ENCODE results near the gene SAT1. TPM values are rescaled to one million over a fixed set of nuclear protein-coding genes. Genes with fewer than 3 reads are reported as not detected.

The SAT1 gene
- total RNA-seq: 236 TPM

DNA sequence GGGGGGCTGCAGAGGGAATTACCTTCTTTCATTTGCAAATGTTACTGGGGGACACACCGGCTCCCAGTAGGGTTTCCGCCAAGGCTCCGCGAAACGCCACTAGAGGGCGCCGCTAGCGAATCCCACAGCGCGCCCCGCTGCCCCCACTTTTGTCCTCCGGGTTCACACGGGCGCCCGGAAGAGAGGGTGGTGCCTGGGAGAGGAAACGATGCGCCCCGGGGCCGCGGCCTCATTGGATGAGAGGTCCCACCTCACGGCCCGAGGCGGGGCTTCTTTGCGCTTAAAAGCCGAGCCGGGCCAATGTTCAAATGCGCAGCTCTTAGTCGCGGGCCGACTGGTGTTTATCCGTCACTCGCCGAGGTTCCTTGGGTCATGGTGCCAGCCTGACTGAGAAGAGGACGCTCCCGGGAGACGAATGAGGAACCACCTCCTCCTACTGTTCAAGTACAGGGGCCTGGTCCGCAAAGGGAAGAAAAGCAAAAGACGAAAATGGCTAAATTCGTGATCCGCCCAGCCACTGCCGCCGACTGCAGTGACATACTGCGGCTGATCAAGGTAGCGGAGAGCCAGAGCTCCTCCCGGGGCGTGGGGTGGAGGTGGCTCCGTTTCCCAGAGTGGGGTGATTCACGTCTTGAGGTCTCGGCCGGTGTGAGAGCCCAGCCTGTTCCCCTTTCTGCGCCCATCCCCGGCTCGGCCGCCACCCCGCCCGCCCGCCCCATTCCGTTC, at the start of gene SAT1:
Gene SAT1, plus strand, starts transcription at position 311 of the 726 bp plus-strand sequence. Its CDS starts 179 bp downstream, at position 490.

DNA sequence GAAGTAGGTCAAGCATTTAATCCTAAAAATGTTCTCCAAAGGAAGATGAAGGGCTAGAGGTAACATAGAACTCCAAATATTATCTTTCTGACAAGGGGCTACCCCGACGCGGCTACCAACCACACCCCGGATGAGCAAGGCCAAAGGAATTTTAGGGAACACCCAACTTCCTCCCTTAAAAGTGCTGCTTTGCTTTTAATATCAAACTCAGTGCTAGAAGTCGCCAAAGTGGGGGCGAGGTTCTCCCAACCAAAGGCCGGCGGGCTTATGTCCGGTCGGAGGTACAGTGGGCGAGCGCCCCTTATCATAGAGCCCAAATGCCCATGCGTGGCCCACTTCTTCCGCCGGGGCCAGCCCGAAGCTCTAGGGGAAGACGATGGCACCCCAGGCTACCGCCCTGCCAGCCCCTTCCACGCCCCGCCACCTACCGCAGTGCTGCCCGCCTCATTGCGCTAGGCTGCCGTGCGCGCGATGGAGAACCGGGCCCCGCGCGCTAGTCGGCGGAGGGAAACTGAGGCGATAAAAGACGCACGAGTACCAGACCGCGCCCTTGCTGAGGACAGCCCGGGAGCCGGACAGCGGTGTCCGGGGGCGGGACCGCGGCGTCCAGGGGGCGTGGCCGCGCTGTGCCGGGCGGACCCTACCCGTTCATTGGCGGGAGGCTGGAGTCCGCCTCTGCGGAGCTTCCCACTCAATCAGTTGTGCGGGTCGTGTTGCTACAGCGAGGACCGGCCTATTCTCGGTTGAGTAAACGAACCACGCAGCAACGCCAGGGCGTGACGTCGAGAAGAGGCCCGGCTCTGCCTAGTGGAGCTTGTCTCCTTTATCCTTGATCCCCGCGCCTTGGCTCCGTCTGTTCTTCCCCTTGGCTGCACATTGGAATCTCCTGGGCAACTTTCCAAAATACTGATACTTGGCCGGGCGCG, 40.0 kb upstream of the SAT1 start, which contains the start of gene ACOT9:
Gene ACOT9, minus strand, starts transcription at position 580 of the 926 bp plus-strand sequence. Its CDS starts 132 bp downstream, at position 448.

Small RNA genes lying within 50 kb of the gene (small RNA-seq; reads per million reads assigned to genes)
- gene RF00019 (ENCODE audit: low replicate concordance): not detected

Other genes starting within 250 kb of the SAT1 start
- 68.5 TPM for gene PRDX4, start 115.7 kb upstream of the SAT1 start, total RNA-seq
- 45.3 TPM for gene ACOT9, start 39.9 kb upstream of the SAT1 start, total RNA-seq
- 15.5 TPM for gene APOO, start 124.8 kb downstream of the SAT1 start, total RNA-seq
- 0.18 TPM for gene CXorf58, start 124.8 kb downstream of the SAT1 start, total RNA-seq
- 18.3 TPM for gene KLHL15, start 244.0 kb downstream of the SAT1 start, total RNA-seq